GM21717 (cell line): ENCODE results near the gene CDH13.

Experiments used
- ATAC-seq: cut with Tn5 transposase; IDR thresholded peaks from one replicate; pipeline ENCODE4 v1.9.1; 2021; ENCODE audit warnings: mild to moderate bottlenecking, moderate library complexity; ENCODE audit not compliant: unreplicated experiment

Gene CDH13

DNA sequence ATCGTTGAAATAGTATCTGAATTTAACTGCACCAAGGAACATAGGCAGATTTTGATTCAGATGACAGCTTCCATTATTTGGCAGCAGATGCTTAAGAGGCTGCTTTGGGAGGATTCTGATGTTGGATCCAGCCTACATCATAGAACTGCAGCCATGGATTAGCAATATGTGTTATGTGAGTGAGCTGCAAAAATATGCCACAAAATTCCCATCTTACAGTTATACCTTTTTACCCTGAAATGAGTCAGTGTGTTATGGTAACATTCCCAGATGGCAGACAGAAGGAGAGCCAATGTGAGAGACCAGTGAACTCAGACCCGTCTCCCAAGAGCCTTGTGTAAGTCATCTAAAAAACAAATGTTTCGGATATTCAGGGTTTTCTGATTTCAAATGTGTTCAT is 206.1 kb downstream of the CDH13 start:
- ATAC-seq: no peak

GRCh38 chr16:82833378-82833993 is 206.7 kb downstream of the CDH13 start:
- no peak for ATAC-seq

DNA sequence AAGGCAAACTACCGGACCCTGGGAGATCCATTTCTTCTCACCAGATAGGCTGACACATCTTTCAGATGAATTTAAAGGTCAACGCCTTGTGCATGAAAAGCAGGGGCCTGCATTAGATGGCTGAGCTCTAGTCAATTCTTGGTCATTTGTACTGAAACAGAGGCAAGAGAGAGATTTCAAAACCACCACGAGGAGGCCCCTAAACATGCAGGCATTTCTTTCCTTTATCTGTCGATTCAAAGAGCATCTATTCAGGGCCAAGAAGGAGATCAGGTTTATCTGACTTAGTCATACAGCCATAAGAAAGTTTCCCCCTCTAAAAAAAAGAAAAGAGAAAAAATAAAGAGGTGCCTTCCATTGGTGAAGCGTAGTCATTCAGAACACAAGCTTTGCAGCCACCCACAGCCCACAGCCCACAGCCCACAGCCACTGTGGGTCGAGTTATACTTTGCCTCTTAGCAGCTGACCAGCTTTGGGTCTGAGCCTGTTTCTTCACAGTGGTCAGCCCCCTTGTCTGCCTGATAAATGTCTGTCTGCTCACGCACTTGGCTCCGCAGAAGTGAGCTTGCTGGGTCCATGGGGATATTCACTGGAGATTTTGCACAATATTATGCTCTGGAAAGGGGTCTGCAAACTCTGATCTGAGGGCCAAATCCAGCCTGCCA is 207.5 kb downstream of the CDH13 start:
- ATAC-seq: no peak

- no peak for ATAC-seq
Measured at GRCh38 chr16:82835487-82836155, 208.9 kb downstream of the CDH13 start.

DNA sequence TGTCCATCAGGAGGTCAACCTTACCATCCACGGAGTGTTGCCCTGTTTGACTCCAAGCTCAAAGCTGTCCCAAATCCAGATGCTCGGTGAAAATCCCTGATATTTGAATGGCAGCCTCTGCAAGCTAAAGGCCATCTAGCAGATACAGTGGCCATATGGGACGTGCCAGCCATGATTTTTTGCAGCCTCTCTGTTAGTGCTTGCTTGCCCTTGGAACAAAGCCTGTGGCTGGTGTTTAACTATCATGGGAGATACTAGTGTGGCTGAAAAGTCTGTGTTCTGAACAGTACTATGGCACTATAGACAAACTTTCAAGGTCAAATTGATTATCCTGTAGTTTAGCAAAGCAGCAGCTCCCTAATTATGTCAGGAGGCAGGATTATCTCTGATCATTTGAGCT is 214.3 kb downstream of the CDH13 start:
- ATAC-seq: no peak

DNA sequence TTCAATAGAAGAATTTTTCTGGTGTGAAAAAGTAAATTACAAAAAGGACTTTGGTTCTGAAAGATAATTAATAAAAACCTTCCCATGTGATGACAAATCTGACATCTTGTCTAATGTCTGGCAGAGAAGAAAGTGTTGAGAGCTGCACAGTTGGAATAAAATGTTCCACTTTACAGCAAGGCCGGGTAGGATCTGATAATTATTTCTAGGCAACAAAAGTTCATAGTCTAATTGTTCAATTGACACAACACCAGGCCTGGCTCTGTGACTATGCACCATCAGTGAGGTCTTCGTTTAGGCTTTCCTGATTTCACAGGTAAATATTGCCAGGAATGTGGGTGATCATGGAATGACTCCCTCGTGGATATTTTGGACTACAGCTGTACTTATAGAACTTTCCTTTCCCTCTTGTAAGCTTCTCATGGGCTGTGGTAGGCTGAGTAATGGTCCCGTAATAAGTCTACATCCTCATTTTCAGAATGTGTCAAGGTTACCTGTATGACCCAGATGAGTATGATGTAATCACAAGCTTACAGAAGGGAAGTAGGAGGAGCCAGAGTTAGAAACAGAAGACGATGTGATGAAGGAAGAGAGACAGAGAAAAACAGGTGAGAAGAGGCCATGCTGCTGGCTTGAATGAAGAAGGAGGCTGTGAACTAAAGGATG is 217.0 kb downstream of the CDH13 start:
- no peak for ATAC-seq

DNA sequence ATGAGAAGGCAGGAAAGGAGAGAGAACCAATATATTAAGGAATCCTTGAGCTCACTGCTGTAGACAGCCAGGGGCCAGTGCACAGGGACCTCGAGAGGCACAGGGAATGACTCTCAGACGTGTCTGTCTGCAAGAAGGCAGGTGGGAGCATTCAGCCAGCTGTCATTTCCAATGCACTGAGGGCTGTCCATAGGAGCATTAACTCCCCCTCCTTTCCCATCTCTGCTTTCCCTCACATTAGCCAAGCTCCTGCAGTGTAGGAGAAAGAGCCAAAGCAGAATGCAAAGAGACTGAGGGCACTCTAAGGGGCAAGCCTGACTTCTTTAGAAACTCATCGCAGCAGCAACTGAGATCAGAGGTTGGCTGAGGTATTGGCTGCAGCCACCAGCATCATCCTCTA is 218.3 kb downstream of the CDH13 start:
- no peak for ATAC-seq

DNA sequence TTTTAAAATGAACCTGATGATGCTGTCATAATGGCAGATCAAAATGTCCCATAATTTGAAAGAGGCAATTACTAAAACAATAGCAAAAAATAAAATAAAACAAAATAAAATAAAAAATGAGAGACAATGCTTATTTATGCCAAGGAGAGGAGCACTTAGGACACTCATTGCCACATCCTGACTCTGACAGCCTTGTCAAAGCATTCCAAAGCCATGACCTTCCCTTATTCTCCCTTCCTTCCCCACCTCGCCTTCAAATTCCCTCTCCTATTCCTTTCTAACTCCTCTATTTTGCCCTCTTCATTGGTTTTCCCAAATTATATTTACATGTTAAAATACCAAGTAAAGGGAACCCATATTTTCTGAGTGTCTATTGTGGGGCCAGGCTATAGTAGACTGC is 220.0 kb downstream of the CDH13 start:
- ATAC-seq: no peak

GRCh38 chr16:82848013-82848412 is 221.2 kb downstream of the CDH13 start:
- no peak for ATAC-seq

GRCh38 chr16:82852388-82853008 is 225.7 kb downstream of the CDH13 start:
- ATAC-seq: no peak

DNA sequence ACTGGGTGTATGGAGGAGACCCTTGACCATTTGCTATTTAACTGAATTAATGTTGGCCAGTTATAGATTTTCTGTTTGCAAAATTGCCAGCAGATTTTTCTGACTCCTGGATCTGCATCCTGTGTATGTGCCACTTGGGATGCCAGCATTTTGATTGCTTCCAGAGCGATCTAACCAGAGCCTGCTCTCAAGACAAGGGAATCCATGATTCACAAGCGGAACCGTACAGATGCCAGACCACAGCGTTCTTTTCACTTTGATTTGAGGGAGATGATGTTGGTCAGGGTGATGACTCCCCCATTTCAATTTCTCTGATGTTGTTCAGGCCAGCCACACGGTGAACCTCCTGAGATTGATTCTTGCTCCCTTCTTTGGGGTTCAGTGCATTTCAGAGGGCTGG is 228.7 kb downstream of the CDH13 start:
- no peak for ATAC-seq

DNA sequence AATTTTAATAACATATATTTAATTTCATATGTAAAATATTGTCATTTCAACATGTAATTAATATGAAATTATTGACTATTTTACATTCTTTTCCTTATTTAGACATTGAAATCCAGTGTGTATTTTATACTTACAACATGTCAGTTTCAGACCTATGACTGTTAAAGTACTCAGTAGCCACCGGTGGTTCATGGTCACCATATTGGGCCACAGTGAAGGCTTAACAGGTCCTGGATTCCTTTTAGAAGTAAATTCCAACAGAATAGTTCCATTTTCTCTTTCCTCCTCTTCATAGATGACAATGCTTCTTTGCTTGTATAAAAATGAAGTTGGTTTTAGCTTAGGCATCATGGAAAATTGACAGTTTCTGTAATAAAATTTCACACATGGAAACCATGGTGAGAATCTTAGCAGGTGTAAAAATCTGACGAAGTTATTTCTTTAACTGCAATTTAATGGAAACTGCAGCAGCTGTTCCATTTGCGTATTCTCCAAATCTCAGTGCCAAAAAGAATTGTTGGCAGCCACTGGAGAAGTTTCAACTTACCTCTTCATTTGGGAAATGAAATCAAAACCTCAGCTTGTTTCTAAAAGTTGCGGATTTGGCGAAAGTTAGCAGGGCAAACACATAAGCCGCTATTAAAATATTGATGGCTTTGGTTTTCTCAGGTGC is 231.1 kb downstream of the CDH13 start:
- ATAC-seq: no peak

DNA sequence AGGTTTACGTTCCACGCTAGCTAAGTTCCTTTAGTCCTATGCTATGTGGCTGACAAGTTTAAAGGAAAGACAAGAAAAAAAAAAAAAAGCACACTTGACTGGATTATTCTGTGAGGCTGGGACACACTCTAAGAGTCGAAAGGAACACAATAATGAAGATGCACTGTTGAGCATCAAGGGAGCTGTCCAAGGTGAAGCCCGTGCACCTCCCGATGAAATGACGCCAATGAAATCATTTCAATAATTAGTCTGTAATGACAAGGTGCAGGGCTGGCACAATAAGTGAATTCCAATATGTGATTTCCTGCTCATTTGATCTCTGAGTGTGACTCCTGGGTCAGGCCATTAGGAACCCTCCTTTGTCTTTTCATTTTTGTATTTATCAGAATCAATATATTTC is 232.9 kb downstream of the CDH13 start:
- ATAC-seq: no peak

GRCh38 chr16:82860071-82860470 is 233.3 kb downstream of the CDH13 start:
- no peak for ATAC-seq

- ATAC-seq: no peak
Measured at GRCh38 chr16:82862057-82862456, 235.3 kb downstream of the CDH13 start.

- no peak for ATAC-seq
Measured at GRCh38 chr16:82864332-82865040, 237.7 kb downstream of the CDH13 start.

DNA sequence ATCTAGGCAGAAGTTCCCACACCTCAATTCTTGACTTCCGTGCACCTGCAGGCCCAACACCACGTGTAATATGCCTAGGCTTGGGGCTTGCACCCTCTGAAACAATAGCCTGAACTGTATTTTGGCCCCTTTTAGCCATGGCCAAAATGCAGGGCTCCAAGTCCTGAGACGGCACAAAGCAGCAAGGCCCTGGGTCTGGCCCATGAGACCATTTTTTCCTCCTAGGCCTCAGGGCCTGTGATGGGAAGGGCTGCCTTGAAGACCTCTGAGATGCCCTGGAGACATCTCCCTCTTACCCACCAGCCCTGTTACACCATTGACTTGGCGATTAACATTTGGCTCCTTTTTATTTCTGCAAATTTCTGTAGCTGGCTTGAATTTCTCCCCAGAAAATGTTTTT is 238.6 kb downstream of the CDH13 start:
- no peak for ATAC-seq

- no peak for ATAC-seq
Measured at GRCh38 chr16:82867485-82867884, 240.7 kb downstream of the CDH13 start.

DNA sequence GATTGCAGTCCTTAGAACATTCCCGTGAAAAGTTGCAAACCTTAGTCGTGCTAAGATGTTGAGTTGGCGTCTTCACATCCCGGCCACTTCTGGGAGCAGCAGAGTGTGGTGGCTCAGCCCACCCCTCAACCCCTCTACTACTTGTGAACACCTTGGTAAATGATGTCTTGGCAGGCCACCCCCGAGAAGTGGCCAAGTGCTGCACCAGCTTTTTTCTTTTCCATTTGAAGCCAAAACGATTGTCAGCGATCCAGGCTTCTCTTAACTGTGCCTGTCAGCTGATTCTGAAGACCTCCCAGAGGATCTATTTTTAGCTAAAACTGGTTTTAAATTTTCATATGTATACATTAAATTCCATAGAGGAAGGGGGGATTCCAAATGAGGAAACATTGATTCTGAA is 247.5 kb downstream of the CDH13 start:
- ATAC-seq: no peak

- no peak for ATAC-seq
Measured at GRCh38 chr16:82874672-82875071, 247.9 kb downstream of the CDH13 start.
